GM18861 (cell line): ENCODE measurements around the gene WWOX.

Source experiments
- ATAC-seq: cut with Tn5 transposase; IDR thresholded peaks from one replicate; pipeline ENCODE4 v1.9.1; 2021; ENCODE audit not compliant: unreplicated experiment

WWOX gene

DNA sequence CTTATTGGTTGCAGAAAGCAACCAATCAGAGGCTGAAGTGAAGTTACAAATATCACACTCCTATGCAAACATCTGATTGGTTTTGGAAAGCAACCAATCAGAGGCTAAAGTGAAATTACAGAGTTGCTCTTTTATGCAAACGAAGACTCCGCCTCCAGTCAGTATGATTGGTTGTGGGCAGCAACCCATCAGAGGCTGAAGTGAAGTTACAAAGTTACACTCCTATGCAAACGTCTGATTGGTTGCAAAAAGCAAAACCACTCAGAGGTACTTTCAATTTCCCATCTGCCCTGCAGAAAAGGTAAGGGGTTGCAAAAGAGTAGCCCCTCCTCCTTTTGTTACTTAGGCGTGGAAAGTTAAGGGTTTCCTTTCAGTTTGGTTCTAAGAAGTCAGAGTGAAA is 803.8 kb downstream of the WWOX start:
- ATAC-seq, result no peak

DNA sequence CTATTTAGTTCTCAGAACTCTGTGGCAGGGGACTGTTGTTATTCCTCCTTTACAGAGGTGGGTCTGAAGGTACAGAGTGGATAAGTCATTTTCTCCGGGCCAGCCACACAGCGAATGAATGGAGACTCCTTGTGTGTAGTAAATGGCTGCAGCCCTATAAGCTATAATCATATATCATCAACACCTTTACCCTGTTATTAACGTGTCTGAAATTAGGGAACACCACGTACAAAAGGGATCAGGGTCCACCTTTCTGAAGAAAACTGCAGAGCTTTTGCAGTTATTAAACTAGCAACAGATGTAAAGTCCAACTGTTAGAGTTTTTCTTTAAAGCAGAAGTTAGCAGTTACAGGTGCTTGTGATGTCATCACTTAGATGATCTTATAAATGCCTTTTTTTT is 804.4 kb downstream of the WWOX start:
- no peak for ATAC-seq

DNA sequence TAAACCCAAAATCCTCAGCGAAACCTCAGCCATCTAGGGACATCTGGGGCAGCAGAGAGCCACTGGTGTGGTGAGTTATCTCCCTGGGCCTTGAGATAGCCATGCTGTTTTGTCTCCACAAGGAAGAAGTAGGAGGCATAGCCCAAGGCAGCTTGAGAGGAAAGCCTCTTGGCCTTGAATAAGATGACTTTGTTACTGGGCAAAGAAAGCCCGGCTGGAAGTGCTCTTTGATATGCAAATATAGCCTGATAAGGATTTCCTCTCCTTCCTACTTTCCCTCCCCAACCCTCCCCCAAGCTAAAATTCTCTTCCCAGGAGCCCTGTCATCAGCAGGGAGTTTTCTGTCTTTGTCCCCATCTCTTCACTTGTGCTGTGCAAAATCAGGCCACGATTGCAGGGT is 806.7 kb downstream of the WWOX start:
- no peak for ATAC-seq

DNA sequence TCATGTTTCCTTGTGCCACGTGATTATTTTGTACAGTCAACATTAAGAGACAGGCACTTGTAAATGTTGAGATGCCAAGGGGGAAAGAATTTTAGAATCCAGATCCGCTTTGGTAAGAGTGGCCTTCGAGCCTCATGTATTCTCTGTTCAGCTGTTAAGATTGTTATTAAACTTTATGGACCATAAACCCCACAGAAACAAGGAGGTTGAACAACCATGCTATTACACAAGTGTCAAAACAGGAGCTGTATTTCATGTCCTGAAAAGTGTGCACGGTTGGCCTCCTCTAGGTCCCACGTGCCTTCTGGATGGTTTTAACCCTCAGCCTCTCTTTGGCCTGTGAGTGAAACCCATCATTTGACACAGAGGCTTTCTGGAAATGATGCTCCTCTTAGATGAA is 809.8 kb downstream of the WWOX start:
- no peak for ATAC-seq

DNA sequence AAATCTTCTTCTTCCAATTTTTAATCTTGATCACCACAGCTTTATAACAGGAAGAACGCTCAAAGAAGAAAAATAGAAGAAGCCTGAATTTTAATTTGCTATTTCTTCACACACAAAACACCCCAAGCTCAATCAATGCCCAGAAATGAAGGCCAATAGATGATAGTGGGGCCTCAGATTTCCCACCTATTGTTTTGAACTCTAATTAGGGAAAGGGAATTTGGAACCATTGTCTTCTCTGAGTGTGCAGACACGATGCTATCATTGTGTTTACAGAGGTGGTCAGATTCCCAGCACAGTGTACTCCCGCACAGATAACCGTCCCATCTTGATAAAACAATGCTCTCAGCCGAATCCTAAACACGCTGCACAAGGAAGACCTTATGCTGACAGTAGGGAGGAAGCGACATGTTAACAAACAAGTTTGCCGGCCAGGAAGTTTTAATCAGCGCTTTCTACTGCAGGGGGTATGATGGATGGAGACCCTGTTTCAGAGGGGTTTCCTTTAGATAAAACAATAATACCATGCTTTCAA is 816.4 kb downstream of the WWOX start:
- no peak for ATAC-seq

DNA sequence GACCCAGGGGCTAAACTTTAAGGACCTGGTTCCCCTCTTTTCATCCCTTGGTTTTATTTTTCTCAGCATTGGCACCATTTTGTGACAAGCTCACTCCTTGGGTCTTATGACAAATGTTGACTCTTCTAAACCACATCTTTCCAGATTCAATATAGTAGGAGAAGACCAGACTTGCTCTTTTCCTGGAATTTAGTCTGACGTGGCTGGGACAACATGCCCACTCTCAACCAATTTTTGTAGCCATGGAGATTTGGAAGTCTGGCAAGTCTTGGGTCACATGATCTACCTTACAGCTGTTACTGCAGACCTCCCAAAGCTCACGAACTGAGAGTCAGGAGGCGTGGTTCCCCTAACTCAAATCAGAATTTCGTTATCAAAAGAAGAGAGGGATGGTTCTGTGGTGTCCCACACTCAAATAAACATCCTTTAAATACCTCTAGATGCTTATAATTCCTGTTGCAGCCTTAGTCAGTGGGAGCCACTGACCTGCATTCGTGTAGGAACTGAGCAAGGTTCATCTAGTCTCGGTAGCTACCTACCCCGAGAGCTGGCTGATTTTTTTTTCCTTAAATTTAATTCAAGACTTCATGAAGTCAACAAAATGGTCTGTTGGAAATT is 817.6 kb downstream of the WWOX start:
- ATAC-seq, result no peak

DNA sequence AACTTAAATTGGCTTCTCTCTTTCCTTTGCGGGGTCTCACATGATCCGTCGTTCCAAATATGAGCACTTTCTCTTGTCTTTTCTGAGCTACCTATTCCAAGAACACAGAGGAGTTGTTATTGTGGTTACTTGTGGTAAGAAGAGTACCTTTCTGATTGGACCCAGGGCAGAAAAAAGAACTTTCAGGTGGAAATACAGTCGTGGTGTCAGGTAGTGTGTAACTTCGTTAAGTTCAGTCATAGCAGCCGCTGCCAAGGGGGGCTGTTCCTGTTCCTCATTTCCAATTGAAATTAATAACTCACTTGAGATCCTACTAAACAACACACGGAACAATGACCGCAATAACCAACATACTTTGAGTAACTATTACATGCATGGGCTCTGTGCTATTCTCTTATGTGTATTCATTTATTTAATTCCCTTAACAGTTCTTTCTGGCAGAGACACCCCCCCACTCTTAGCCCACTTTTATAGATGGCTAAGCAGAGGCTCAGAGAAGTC is 819.4 kb downstream of the WWOX start:
- ATAC-seq, result no peak

DNA sequence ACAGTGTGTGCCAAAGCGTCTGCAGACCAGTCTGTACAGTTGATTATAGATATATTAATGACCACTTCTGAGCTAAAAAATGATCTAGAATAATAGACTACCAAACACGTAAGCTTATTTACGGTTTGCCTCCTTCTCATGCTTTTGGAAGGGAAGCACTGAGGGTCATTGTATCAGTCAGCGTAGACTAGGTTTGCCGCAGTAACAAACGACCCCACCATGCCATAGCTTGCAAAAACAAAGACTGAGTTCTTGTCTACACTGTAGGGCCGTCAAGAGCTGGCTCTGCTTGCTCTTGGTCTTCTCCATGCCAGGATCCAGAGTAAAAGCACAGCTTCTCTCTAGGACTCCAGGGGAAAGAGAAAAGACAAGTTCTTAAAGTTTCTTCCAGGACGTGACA is 820.4 kb downstream of the WWOX start:
- ATAC-seq, result no peak

DNA sequence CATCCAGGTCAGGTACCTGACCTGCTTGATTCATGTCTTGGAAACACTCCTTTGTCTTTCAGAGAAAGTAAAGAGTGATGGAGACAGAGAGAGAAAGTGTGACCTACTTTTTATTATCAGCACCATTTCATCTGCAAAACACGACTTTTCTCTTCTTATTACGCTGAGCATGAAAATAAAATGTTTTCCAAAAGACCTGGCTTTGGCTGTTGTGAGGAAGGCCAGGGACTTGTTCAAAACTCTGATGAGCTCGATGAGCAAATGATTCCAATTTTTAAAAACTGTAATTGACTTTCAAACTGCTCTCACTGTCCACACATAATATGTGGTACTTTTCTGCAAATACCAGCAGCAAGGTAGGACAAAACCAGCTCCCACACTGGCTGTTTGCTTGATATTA is 821.2 kb downstream of the WWOX start:
- no peak for ATAC-seq

DNA sequence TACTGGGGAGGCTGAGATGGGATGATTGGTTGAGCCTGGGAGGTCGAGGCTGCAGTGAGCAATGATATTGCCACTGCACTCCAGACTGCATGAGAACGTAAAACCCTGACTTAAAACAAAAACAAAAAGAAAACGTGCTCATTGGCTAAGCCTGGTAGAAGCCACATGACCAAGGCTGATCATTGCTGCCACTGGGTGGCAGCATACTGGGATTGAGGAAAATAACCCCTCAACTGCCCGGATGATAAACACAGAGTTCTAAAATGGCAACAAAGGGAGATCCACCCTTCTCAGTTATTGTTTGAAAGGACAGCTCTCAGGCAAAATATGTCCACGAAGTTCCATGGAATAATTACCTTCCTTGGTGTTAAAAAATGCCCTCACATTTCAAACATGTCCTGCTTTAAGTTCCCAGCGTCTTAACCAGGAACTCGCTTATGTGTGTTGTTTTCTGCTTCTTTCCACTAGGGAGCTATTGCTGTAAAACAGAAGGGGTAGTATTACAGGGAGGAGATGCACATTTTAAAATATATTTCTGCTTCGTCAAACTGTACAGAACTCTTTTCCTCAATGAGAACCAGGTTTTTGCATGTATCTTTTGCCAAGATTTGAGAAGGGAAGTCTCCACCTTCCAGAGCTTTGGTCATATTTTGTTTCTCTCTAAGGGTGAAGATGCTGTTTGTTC is 825.8 kb downstream of the WWOX start:
- peak; percentile 46 for ATAC-seq

DNA sequence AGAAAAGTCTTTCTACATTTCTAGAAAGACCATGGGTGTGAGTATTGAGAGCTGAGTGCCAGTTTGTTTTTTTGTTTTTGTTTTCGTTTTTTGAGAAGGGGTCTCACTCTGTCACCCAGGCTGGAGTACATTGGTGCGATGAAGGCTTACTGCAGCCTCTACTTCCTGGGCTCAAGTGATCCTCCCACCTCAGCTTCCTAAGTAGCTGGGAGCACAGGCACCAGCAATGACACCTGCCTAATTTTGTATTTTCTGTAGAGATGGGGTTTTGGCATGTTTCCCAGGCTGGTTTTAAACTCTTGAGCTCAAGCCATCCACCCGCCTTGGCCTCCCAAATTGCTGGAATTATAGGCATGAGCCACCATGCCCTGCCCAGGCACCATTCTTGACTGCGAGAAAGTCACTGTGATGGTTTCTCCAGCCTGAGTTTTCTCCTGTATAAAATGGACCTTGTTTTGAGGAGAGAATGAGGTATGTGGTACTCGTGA is 827.3 kb downstream of the WWOX start:
- ATAC-seq, result no peak

DNA sequence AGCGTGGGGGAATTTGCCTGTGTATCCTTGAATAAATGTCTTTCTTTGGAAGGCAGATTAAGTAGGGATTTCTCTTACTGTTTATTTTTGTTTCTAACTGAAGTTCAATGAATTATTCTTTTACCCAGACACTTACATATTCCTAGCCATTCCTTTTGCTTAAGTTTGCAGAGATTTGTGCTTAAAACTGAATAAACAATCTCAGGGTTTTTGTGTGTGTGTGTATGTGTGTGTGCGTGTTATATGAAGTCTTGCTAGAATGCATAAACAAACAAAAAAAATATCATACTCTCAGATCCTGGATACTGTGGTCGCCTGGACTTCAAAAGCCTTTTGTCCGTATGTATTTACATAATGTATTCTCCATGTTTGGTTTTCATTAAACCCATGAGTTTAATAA is 828.3 kb downstream of the WWOX start:
- ATAC-seq, result no peak

DNA sequence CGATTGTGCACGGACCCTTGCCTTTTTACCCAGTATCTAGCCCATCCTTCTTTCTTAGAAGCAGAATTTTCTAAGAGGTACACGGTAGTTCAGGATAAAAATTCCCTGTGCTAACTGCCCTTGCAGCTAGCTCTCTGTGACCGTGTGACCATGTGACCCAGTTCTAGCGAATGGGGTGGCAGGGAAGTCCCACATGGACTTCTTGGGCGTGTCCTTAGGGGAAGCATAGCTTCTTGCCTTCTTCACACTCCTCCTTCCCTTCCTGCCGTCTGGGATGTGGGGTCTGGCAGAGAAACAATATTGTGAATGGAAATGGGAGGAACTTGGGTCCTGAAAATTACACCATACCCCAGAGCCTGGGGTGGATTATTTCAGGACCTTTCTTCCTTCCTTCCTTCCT is 830.4 kb downstream of the WWOX start:
- ATAC-seq, result no peak

DNA sequence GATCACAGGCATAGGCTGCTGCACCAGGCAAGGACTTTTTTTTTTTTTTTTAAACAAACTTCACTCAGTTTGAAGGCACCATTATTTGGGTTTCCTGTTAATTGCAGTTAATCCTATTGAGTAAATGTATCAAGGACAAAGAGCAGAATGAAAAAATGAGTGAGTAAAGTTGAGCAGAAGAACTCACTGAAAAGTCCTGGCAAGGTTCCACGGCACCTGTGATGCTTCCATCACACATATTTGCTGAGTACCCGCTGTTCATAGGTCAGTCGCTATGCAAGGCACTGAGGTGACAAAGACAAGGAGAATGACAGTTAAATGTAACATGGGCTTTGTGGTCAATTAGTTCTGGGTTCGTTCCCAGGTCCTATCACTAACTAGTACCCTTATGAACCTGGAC is 831.1 kb downstream of the WWOX start:
- ATAC-seq, result no peak

DNA sequence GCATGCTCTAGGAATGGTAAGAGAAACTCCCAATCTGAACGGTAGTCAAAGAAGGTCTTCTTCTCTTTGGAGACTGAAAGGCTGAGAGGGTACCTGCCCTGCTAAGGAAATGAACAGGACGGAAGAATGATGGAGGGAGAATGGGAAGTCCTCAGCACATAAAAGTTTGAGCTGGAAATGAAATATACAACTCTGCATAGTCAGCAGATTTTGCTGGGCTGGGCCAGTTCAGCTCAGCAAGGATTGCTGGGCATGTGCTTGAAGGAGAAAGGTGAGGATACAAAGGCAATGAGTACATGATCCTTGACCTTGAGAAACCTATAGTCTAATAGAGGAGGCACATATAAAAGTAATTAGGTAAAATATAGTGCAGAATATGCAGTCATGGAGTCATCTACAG is 831.8 kb downstream of the WWOX start:
- no peak for ATAC-seq

DNA sequence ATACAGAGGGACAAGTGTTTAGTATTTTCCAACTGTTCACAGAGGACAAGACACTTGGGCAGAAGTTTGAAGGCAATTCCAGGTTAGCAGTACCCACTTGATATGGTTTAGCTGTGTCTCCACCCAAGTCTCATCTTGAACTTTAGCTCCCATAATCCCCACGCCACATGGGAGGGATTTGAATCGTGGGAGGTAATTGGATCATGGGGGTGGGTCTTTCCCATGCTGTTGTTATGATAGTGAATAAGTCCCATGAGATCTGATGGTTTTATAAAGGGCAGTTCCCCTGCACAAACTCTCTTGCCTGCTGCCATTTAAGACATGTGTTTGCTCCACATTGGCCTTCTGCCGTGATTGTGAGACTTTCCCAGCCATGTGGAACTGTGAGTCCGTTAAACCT is 832.2 kb downstream of the WWOX start:
- ATAC-seq, result no peak

DNA sequence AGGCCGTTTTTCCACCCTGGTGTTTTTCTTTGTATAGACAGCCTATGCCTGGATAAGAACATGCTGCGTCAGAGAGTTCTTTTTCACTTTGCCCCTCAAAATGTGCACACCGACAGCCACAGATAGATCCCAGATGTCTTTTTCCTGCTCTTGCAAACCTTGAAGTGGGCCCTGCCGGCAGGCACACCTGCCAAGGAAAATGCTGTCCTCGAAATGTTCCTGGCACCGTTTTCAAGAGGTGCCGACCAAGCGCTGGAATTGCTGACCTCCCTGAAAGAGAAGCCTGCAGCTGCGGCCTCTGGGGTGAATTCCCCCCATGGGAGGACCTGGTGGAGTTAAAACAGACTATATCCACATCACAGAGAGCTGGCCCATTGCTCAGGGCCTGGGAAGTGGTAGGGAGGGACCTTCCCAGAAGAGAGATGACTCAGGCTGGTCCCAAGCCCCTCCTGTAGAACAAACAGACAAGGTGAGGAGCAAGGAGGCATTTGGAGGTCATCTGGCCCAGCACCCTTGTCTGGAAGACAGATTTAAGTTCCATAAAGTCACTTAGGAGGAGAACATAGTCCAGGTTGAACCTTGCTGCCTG is 833.0 kb downstream of the WWOX start:
- ATAC-seq, result no peak

DNA sequence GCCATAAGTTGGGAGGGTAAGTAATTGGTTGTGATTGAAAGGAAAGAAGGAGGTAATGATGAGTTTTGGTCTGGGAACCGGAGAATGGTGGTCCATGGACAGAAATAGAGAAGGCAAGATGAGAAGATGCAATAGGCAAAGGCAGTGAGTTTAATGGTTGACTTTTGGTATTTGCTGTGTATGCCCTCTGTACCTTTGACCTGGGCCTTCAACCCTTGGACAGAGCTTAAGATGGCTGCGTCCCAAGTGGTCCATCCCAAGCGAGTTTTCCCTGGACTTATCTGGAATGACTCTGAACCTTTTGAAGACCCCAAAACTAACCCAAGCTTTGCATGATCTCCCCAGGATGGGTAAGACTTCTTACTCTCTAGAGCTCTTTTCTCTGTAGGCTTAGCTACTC is 836.6 kb downstream of the WWOX start:
- ATAC-seq, result no peak

DNA sequence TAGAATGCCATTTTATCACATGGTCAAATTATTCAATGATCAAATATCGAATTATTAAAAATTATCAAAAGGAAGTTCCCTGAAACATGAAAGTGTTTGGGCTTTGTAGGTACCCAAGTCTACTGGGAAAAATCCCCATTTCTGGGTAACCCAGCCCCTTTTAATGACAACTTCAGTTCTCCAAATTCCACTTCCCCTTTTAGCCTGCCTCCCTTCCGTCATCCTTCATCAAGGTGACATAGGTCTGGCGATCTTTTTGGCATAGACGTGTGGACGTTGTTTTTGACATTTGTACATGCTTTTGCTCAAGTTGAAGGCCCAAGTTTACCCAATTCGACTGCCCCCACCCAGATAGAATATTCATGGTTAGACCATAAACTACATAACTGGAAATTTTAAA is 840.1 kb downstream of the WWOX start:
- no peak for ATAC-seq

DNA sequence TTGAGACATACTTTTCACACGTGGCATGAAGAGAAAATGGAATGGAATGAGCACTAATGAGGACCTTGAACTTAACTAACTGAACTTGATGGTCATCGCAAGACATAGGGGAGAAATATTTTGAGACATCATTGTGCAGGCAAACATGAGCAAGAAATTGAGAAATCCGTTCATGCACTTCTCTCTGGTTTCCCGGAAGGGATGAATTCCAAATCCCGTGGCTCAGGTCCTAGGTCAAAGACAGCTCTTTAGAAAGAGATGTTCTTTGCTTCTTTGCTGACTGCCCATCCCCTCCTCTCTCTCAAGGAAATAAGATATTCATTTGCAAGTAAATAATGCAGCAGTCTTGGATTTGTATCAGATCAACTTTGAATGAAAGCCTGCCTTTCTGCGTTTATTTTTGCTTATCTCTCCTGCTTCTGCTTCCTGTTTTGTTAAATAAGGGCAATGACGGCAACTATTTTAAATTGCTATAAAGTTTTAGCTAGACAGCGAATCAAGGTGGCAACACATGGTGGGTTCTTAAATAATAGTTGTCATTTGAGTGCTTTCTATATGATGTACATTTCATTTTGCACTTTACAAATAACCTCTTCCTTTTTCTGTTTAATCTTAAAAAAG is 843.3 kb downstream of the WWOX start:
- ATAC-seq, result no peak

DNA sequence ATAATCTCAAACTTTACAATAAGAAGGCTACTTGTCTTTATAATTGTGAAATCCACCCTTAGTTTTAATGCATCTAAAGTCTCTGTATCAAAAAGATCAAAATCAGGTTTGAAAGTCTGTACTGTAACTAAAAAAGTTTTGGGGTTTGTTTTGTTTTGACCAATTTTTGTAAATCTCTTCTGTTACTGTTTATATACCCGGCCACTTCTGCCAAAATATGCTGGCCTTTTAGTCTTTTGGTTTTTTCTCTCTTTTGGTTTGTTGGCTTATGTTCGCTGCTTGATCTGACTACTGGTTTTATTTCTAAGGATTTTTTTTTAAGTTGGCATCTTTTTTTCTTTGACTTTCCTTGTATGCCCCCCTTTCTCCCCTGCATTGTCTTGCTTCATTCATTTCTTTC is 845.9 kb downstream of the WWOX start:
- ATAC-seq, result no peak

DNA sequence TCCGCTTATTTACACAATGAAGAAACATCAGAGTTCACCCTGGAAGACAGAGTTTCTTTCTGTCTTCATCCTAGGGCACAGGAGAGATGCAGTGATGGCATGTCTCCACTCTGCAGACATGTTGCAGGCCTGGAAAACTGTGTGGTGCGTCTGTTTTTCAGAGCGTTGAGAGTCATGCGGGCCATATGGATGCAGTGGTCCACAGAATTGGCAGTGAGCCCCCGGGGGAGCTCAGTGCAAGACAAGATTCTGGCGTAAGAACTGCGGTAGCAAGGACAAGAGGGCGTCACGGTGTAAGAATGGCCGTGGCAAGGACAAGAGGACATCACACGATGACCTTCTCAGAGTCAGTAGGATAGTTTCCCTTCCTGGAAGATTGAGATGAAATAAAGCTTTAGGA is 847.1 kb downstream of the WWOX start:
- ATAC-seq, result no peak
